Activated CD4-positive, alpha-beta T cell treated with anti-CD3 and anti-CD28 coated beads, Interleukin-2, amount 10 ng/mL, durations not matched to agents 24 days and 14 days (primary cell): ENCODE measurements around the gene LDHAL6B. TPM values are rescaled to one million over a fixed set of nuclear protein-coding genes. Genes with fewer than 3 reads are reported as not detected.

Source experiments
- DNase-seq: peaks from one replicate; pipeline ENCODE4 v3.0.0; 2022
- H3K27ac Mint-ChIP-seq: one replicate; pipeline ENCODE4 v1.8.0; 2022; ENCODE audit warnings: mild to moderate bottlenecking, mixed read lengths
- H3K27me3 Mint-ChIP-seq: one replicate; pipeline ENCODE4 v1.8.0; 2022; ENCODE audit warnings: mixed read lengths
- H3K36me3 Mint-ChIP-seq: one replicate; pipeline ENCODE4 v1.8.0; 2022; ENCODE audit warnings: low read depth, mild to moderate bottlenecking, mixed read lengths
- H3K4me1 Mint-ChIP-seq: one replicate; pipeline ENCODE4 v1.8.0; 2021; ENCODE audit warnings: mixed read lengths
- H3K4me3 Mint-ChIP-seq: one replicate; pipeline ENCODE4 v1.8.0; 2022; ENCODE audit warnings: mild to moderate bottlenecking, moderate library complexity, mixed read lengths
- H3K9me3 Mint-ChIP-seq: one replicate; pipeline ENCODE4 v1.8.0; 2021; ENCODE audit warnings: mixed read lengths
- intact Hi-C: fragments of 100-400 bp; cut with micrococcal nuclease; formaldehyde crosslinking; loops from one replicate; pipeline ENCODE4 v1.15.1; 2023
- total RNA-seq: library from RNA; stranded (reverse); gene quantifications from 2 replicates; pipeline ENCODE4 v1.2.3, GENCODE V29; 2022

LDHAL6B gene
- total RNA-seq, 1 donor from 2014 or later: not detected

- Mint-ChIP-seq H3K36me3 (peaks cover 28% of the 10 kb centered on the region), H3K27ac (no peak overlapping the region), H3K27me3 (no peaks in the 10 kb centered on the region), H3K4me1 (peaks cover 8% of the 10 kb centered on the region), H3K4me3 (no peak overlapping the region), H3K9me3 (no peaks in the 10 kb centered on the region)
- intact Hi-C loops: no loop called here
- no peak for DNase-seq
Measured at GRCh38 chr15:59217876-59218498, 11.3 kb downstream of the LDHAL6B start.

GRCh38 chr15:59218710-59219109, 12.1 kb downstream of the LDHAL6B start:
- Mint-ChIP-seq H3K27ac (no peak overlapping the region), H3K36me3 (peaks cover 30% of the 10 kb centered on the region), H3K4me3 (no peak overlapping the region), H3K9me3 (no peaks in the 10 kb centered on the region), H3K27me3 (no peaks in the 10 kb centered on the region), H3K4me1 (peaks cover 8% of the 10 kb centered on the region)
- intact Hi-C loops: no loop called here
- DNase-seq: no peak

- H3K27ac Mint-ChIP-seq: peak overlapping the region; percentile 31
- no peak for DNase-seq
- H3K36me3 Mint-ChIP-seq: peaks cover 31% of the 10 kb centered on the region
- no peaks in the 10 kb centered on the region for H3K9me3 Mint-ChIP-seq
- H3K27me3 Mint-ChIP-seq: no peaks in the 10 kb centered on the region
- no peak overlapping the region for H3K4me3 Mint-ChIP-seq
- intact Hi-C loops: no loop called here
- peaks cover 6% of the 10 kb centered on the region for H3K4me1 Mint-ChIP-seq
Measured at GRCh38 chr15:59221511-59222505, 15.2 kb downstream of the LDHAL6B start.

GRCh38 chr15:59222906-59223550, 16.4 kb downstream of the LDHAL6B start:
- DNase-seq: no peak
- Mint-ChIP-seq H3K27me3 (no peaks in the 10 kb centered on the region), H3K27ac (no peak overlapping the region), H3K4me3 (no peak overlapping the region), H3K36me3 (peaks cover 33% of the 10 kb centered on the region), H3K9me3 (peaks cover 3% of the 10 kb centered on the region), H3K4me1 (peaks cover 5% of the 10 kb centered on the region)
- intact Hi-C loops: no loop called here

GRCh38 chr15:59223736-59224135, 17.1 kb downstream of the LDHAL6B start:
- Mint-ChIP-seq H3K27me3 (no peaks in the 10 kb centered on the region), H3K4me3 (no peak overlapping the region), H3K27ac (no peak overlapping the region), H3K4me1 (peaks cover 5% of the 10 kb centered on the region), H3K36me3 (peaks cover 31% of the 10 kb centered on the region), H3K9me3 (peaks cover 3% of the 10 kb centered on the region)
- no peak for DNase-seq
- intact Hi-C loops: no loop called here

GRCh38 chr15:59224474-59224873, 17.8 kb downstream of the LDHAL6B start:
- Mint-ChIP-seq H3K27ac (no peak overlapping the region), H3K4me3 (no peak overlapping the region), H3K27me3 (no peaks in the 10 kb centered on the region), H3K36me3 (peaks cover 31% of the 10 kb centered on the region), H3K4me1 (peaks cover 5% of the 10 kb centered on the region), H3K9me3 (peaks cover 3% of the 10 kb centered on the region)
- DNase-seq: no peak
- intact Hi-C loops: no loop called here

- H3K4me3 Mint-ChIP-seq: no peak overlapping the region
- H3K27ac Mint-ChIP-seq: no peak overlapping the region
- H3K9me3 Mint-ChIP-seq: peaks cover 3% of the 10 kb centered on the region
- peaks cover 22% of the 10 kb centered on the region for H3K36me3 Mint-ChIP-seq
- intact Hi-C loops: no loop called here
- no peaks in the 10 kb centered on the region for H3K27me3 Mint-ChIP-seq
- H3K4me1 Mint-ChIP-seq: peaks cover under 1% of the 10 kb centered on the region
- no peak for DNase-seq
Measured at GRCh38 chr15:59227021-59227420, 20.4 kb downstream of the LDHAL6B start.

GRCh38 chr15:59229015-59229414, 22.4 kb downstream of the LDHAL6B start:
- H3K27ac Mint-ChIP-seq: no peak overlapping the region
- no peak for DNase-seq
- peaks cover 16% of the 10 kb centered on the region for H3K36me3 Mint-ChIP-seq
- H3K9me3 Mint-ChIP-seq: peaks cover 3% of the 10 kb centered on the region
- H3K4me1 Mint-ChIP-seq: peaks cover 3% of the 10 kb centered on the region
- intact Hi-C loops: no loop called here
- H3K4me3 Mint-ChIP-seq: no peak overlapping the region
- H3K27me3 Mint-ChIP-seq: no peaks in the 10 kb centered on the region

- Mint-ChIP-seq H3K27ac (no peak overlapping the region), H3K36me3 (peaks cover 12% of the 10 kb centered on the region), H3K4me1 (peaks cover 3% of the 10 kb centered on the region), H3K9me3 (peaks cover 3% of the 10 kb centered on the region), H3K4me3 (no peak overlapping the region), H3K27me3 (no peaks in the 10 kb centered on the region)
- no peak for DNase-seq
- intact Hi-C loops: no loop called here
Measured at GRCh38 chr15:59229453-59229852, 22.8 kb downstream of the LDHAL6B start.

- Mint-ChIP-seq H3K9me3 (peaks cover 3% of the 10 kb centered on the region), H3K4me1 (peaks cover 3% of the 10 kb centered on the region), H3K27me3 (no peaks in the 10 kb centered on the region), H3K36me3 (peaks cover 9% of the 10 kb centered on the region), H3K4me3 (no peak overlapping the region), H3K27ac (no peak overlapping the region)
- intact Hi-C loops: no loop called here
- DNase-seq: no peak
Measured at GRCh38 chr15:59230531-59231055, 23.9 kb downstream of the LDHAL6B start.

- H3K27me3 Mint-ChIP-seq: no peaks in the 10 kb centered on the region
- no peak overlapping the region for H3K4me3 Mint-ChIP-seq
- DNase-seq: no peak
- H3K27ac Mint-ChIP-seq: no peak overlapping the region
- intact Hi-C loops: no loop called here
- H3K36me3 Mint-ChIP-seq: peaks cover 9% of the 10 kb centered on the region
- H3K9me3 Mint-ChIP-seq: no peaks in the 10 kb centered on the region
- peaks cover 10% of the 10 kb centered on the region for H3K4me1 Mint-ChIP-seq
Measured at GRCh38 chr15:59232476-59232875, 25.8 kb downstream of the LDHAL6B start.

GRCh38 chr15:59236394-59236793, 29.8 kb downstream of the LDHAL6B start:
- Mint-ChIP-seq H3K9me3 (no peaks in the 10 kb centered on the region), H3K36me3 (peaks cover 9% of the 10 kb centered on the region), H3K27me3 (no peaks in the 10 kb centered on the region), H3K27ac (no peak overlapping the region), H3K4me3 (no peak overlapping the region), H3K4me1 (peaks cover 13% of the 10 kb centered on the region)
- intact Hi-C loops: no loop called here
- DNase-seq: no peak

GRCh38 chr15:59237119-59237855, 30.6 kb downstream of the LDHAL6B start:
- DNase-seq: no peak
- Mint-ChIP-seq H3K27ac (no peak overlapping the region), H3K9me3 (no peaks in the 10 kb centered on the region), H3K27me3 (no peaks in the 10 kb centered on the region), H3K36me3 (peaks cover 5% of the 10 kb centered on the region), H3K4me1 (peaks cover 13% of the 10 kb centered on the region), H3K4me3 (no peak overlapping the region)
- intact Hi-C loops: no loop called here
